ENCODE measurements around the gene GLRA1. TPM values are rescaled to one million over a fixed set of nuclear protein-coding genes. Genes with fewer than 3 reads are reported as not detected.

Gene GLRA1
- polyA plus RNA-seq, 1 donor (not counting 4 experiments of a cell fraction or from before 2014, with no cell fraction given): not detected

DNA sequence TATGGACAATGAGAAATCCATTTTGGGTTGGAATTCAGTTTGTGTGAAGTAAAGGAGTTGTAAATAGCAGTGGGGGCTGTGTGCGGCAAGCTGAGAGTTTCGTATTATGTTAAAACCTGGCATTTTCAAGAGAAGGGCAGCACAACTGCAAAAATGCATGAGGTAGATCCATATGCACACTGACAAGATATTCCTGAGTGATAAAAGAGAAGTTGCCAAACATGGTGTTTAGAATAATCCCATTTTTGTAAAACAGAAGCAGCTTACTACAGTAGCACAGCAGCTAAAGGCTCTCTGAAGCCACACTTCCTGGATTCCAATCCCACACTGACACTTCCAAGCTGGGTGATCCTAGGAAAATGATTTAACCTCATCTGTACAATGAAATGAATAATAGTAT is 11.2 kb downstream of the GLRA1 start:
- Histone ChIP-seq H3K27ac (ENCODE audit: control insufficient read depth, insufficient read depth, low read length) (no peak overlapping the region), H2AFZ (ENCODE audit: control insufficient read depth, low read length) (no peak overlapping the region), H3K4me1 (ENCODE audit: control insufficient read depth, extremely low read depth, insufficient read depth, low read length) (peaks cover 5% of the 10 kb centered on the region), H3K36me3 (ENCODE audit: control insufficient read depth in 2 of 2, extremely low read depth in 1 of 2, insufficient read depth in 2 of 2, low read length in 2 of 2) (no peaks in the 10 kb centered on the region), H3K9ac (ENCODE audit: control insufficient read depth, extremely low read depth, insufficient read depth, low read length) (no peak overlapping the region), H4K20me1 (ENCODE audit: control insufficient read depth, extremely low read depth, insufficient read depth, low read length) (no peaks in the 10 kb centered on the region), H3K9me3 (ENCODE audit: control insufficient read depth, low read depth, low read length) (no peaks in the 10 kb centered on the region), H3K79me2 (ENCODE audit: control insufficient read depth, insufficient read depth, low read length) (no peaks in the 10 kb centered on the region), H3K27me3 (ENCODE audit: control insufficient read depth, extremely low read depth, insufficient read depth, low read length) (no peaks in the 10 kb centered on the region), H3K4me3 (ENCODE audit: control insufficient read depth in 2 of 3, extremely low read depth in 1 of 3, insufficient read depth in 2 of 3, low read depth in 1 of 3, low read length in 3 of 3) (no peak overlapping the region), H3K9me1 (ENCODE audit: control insufficient read depth, extremely low read depth, insufficient read depth, low read length) (no peaks in the 10 kb centered on the region), H3K4me2 (ENCODE audit: control insufficient read depth, extremely low read depth, insufficient read depth, low read depth, low read length) (no peak overlapping the region)
- dilution Hi-C loops (cut with MboI; ENCODE audit: extremely low pct_ligation_motif_present, low sequenced_read_pairs): no loop called here
- FAIRE-seq (no peak), DNase-seq (ENCODE audit: low read depth, low spot score) (no peak)
- TF ChIP-seq, protein P1, sequence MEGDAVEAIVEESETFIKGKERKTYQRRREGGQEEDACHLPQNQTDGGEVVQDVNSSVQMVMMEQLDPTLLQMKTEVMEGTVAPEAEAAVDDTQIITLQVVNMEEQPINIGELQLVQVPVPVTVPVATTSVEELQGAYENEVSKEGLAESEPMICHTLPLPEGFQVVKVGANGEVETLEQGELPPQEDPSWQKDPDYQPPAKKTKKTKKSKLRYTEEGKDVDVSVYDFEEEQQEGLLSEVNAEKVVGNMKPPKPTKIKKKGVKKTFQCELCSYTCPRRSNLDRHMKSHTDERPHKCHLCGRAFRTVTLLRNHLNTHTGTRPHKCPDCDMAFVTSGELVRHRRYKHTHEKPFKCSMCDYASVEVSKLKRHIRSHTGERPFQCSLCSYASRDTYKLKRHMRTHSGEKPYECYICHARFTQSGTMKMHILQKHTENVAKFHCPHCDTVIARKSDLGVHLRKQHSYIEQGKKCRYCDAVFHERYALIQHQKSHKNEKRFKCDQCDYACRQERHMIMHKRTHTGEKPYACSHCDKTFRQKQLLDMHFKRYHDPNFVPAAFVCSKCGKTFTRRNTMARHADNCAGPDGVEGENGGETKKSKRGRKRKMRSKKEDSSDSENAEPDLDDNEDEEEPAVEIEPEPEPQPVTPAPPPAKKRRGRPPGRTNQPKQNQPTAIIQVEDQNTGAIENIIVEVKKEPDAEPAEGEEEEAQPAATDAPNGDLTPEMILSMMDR (optimal IDR thresholded peaks at IDR 0.05 in 1 of 3, IDR thresholded peaks at IDR 0.05 in 1 of 3, conservative IDR thresholded peaks at IDR 0.05 in 1 of 3; ENCODE audit: extremely low read depth in 1 of 3, insufficient read depth in 2 of 3, low read length in 3 of 3): no peak
- TF ChIP-seq EZH2 (IDR thresholded peaks at IDR 0.05; ENCODE audit: low read length): no peak

DNA sequence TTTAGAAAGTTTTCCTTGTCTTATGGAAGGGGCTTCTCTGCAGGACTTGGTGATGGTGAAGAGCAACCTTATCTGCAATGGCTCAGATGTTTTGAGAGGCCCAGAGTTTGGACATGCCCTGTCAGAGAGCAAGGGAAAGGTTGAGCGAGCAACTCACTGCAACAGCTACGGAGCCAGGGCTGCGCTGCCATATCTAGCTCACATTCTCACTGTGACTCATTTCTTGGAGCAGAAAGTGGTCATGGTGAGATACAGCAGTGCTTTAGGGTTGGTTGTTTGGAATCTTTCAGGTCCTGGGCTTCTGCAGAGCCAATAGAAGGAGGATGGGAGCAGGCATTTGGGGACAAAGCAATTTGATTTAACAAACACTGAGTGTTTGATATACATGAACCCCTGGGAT is 12.3 kb downstream of the GLRA1 start:
- no peaks in the 10 kb centered on the region for H3K9me1 ChIP-seq (ENCODE audit: control insufficient read depth, extremely low read depth, insufficient read depth, low read length)
- dilution Hi-C loops (cut with MboI; ENCODE audit: extremely low pct_ligation_motif_present, low sequenced_read_pairs): no loop called here
- H2AFZ ChIP-seq (ENCODE audit: control insufficient read depth, low read length): no peak overlapping the region
- H3K4me3 ChIP-seq (ENCODE audit: control insufficient read depth in 2 of 3, extremely low read depth in 1 of 3, insufficient read depth in 2 of 3, low read depth in 1 of 3, low read length in 3 of 3): no peak overlapping the region
- no peaks in the 10 kb centered on the region for H4K20me1 ChIP-seq (ENCODE audit: control insufficient read depth, extremely low read depth, insufficient read depth, low read length)
- H3K4me2 ChIP-seq (ENCODE audit: control insufficient read depth, extremely low read depth, insufficient read depth, low read depth, low read length): no peak overlapping the region
- FAIRE-seq: no peak
- H3K9ac ChIP-seq (ENCODE audit: control insufficient read depth, extremely low read depth, insufficient read depth, low read length): no peak overlapping the region
- no peaks in the 10 kb centered on the region for H3K36me3 ChIP-seq (ENCODE audit: control insufficient read depth in 2 of 2, extremely low read depth in 1 of 2, insufficient read depth in 2 of 2, low read length in 2 of 2)
- no peak for TF ChIP-seq EZH2 (IDR thresholded peaks at IDR 0.05; ENCODE audit: low read length)
- TF ChIP-seq, protein P1 (optimal IDR thresholded peaks at IDR 0.05 in 1 of 3, IDR thresholded peaks at IDR 0.05 in 1 of 3, conservative IDR thresholded peaks at IDR 0.05 in 1 of 3; ENCODE audit: extremely low read depth in 1 of 3, insufficient read depth in 2 of 3, low read length in 3 of 3): no peak
- H3K27ac ChIP-seq (ENCODE audit: control insufficient read depth, insufficient read depth, low read length): no peak overlapping the region
- no peaks in the 10 kb centered on the region for H3K9me3 ChIP-seq (ENCODE audit: control insufficient read depth, low read depth, low read length)
- peaks cover 5% of the 10 kb centered on the region for H3K4me1 ChIP-seq (ENCODE audit: control insufficient read depth, extremely low read depth, insufficient read depth, low read length)
- H3K27me3 ChIP-seq (ENCODE audit: control insufficient read depth, extremely low read depth, insufficient read depth, low read length): no peaks in the 10 kb centered on the region
- no peaks in the 10 kb centered on the region for H3K79me2 ChIP-seq (ENCODE audit: control insufficient read depth, insufficient read depth, low read length)
- no peak for DNase-seq (ENCODE audit: low read depth, low spot score)
